GM15510 (cell line): ENCODE measurements around the gene PLEKHH2.

ENCODE experiments used
- POLR2A ChIP-seq: IDR thresholded peaks from 3 replicates; pipeline ENCODE4 v1.6.1; 2011; ENCODE audit warnings: borderline replicate concordance; ENCODE audit not compliant: insufficient read length; ENCODE audit errors: extremely low read depth

The PLEKHH2 gene

GRCh38 chr2:43637030-43637803 is at the start of gene PLEKHH2:
Gene PLEKHH2 (plus strand): TSS chr2:43637260. CDS start chr2:43644674, 7,414 bp downstream.
- no peak for TF ChIP-seq POLR2A

- no peak for TF ChIP-seq POLR2A
Observed at GRCh38 chr2:43592443-43592842, 44.6 kb upstream of the PLEKHH2 start.

DNA sequence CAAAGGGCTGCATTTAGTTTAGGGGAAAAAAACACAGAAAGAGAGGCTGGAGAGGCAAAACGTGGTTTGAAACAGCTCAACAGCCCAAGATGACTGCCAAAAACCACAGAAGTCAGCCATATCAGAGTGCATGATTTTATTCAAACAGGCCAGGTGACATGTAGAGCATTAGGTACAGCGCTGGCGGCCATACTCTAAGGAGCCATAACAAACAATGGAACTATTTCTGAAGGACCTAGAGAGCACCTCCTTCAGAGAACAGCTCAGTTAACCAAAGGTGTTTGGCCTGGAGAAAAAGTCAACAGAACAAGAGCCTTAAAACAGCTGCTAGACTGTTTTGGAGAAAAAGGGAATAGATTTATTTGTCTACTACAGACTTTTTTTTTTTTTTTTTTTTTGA is 43.8 kb upstream of the PLEKHH2 start:
- TF ChIP-seq POLR2A, result no peak

GRCh38 chr2:43594875-43595274 is 42.2 kb upstream of the PLEKHH2 start:
- no peak for TF ChIP-seq POLR2A

- TF ChIP-seq POLR2A, result peak; percentile 97
Observed at GRCh38 chr2:43595603-43596412, 41.3 kb upstream of the PLEKHH2 start, which contains the start of gene THADA. Gene THADA (minus strand): TSS chr2:43596038. CDS start chr2:43592392, 3,646 bp downstream.

DNA sequence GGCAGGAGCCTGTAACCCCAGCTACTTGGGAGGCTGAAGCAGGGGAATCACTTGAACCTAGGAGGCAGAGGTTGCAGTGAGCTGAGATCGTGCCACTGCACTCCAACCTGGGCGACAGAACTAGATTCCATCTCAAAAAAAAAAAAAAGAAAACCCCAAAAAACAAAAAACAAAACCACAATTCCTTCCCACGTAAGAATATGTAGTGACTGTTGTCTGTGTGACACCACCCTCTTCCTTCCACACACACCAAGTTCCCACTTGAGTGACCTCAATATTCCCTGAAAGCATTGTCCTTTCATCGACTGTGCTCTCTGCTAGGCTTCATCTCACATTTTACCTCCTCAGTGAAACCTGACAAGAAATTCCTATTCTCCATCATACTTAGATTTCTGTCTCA is 32.4 kb upstream of the PLEKHH2 start:
- TF ChIP-seq POLR2A, result no peak

GRCh38 chr2:43605079-43605655 is 31.9 kb upstream of the PLEKHH2 start:
- no peak for TF ChIP-seq POLR2A

DNA sequence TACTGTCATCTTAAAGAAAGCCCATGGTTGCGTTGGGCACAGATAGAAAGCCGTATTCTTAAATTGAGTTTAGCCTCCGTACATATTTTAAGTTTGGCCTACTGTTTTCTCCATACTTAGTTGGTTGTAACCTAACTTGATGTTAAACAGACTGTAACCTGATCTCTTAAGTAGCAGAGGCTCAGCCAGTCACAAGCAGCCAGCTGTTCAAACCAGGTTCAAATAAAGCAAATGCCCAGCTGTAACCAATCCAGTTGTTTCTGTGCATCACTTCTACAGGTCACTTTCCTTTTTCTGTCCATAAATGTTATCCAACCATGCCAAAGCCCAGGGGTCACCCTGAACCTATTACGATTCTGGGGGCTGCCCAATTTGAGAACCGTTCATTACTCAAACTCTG is 31.2 kb upstream of the PLEKHH2 start:
- TF ChIP-seq POLR2A, result no peak

DNA sequence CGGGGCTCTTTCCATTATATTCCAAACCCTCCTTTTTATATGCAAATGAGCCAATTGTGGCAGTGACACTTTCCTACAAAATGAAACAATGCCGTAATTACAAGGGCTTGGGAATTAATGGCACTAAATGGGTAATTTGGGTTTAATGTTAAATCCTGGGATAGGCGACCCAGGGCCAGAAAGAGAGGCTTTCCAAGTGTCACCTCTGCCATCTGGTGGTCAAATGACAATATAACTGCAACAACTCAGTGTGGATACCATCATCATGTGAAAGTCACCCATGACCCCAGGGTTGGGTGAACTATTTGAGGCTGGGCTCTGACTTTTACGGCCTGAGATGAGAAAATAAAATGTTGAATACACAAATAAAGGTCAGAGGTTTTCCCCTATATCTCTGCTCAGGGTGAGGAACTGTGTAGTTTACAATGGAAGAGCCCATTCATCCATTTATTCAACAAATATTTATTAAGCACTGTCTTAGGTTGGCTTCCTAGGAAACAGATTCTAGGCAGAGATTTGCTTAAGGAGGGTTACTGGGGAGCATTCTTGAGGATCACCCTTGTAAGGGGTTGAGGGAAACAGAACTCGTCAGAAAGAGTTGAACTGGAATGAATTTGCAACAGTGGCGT is 27.7 kb upstream of the PLEKHH2 start:
- TF ChIP-seq POLR2A, result no peak

DNA sequence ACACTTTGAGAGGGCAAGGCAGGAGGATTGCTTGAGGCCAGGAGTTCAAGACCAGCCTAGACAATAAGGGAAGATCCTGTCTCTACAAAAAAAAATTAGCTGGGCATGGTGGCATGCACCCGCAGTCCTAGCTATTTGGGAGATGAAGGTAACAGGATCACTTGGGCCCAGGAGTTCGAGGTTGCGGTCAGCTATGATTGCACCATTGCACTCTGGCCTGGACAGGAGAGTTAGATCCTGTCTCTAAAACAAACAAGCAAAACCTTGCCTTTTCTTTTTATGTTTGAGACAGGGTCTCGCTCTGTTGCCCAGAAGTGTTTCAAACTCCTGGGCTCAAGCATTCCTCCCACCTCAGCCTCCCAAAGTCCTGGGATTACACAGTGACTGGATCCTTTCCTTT is 26.7 kb upstream of the PLEKHH2 start:
- TF ChIP-seq POLR2A, result no peak

DNA sequence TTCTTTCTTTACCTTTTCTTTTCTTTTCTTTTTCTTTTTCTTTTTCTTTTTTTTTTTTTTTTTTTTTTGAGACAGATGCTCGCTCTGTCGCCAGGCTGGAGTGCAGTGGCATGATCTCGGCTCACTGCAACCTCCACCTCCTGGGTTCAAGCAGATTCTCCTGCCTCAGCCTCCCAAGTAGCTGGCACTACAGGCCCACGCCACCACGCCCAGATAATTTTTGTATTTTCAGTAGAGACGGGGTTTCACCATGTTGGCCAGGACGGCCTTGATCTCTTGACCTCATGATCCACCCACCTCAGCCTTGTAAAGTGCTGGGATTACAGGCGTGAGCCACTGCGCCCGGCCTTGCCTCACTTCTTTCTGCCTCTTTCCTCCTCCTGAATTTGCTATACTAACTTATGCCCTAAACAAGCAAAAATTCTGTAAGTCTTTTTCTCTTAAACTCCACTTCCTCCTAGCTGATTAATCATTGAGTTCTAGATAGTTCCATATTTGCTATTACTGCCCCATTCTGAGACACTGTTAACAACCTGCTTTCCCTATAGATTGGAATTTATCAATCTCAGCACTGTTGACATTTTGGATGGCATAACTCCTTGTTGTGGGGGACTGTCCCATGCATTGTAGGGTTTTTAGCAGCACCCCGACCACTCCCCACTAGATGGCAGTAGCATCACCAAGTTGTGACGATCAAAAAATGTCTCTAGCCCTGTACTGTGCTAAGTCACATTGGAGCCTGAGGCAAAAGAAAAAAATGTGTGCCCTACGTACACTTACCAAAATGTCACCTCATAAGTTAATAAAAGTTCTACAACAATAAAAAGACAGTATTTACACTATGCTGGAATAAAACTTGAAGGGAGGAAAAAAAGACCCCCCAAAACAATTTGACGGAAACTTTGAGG is 24.8 kb upstream of the PLEKHH2 start:
- TF ChIP-seq POLR2A, result no peak

GRCh38 chr2:43612944-43613343 is 24.1 kb upstream of the PLEKHH2 start:
- TF ChIP-seq POLR2A, result no peak

GRCh38 chr2:43616967-43617680 is 19.9 kb upstream of the PLEKHH2 start:
- no peak for TF ChIP-seq POLR2A
